Measurements from ENCODE around the gene FBXW12. TPM values are rescaled to one million over a fixed set of nuclear protein-coding genes. Genes with fewer than 3 reads are reported as not detected.

Gene FBXW12
- total RNA-seq, 2 experiments from 2014 or later, result 0.11 to 0.16 TPM

- Mint-ChIP-seq H3K9me3 (ENCODE audit: low read depth) (no peaks in the 10 kb centered on the region), H3K27me3 (peaks cover 3% of the 10 kb centered on the region), H3K4me3 (no peak overlapping the region), H3K27ac (no peak overlapping the region), H3K36me3 (ENCODE audit: low read depth) (no peaks in the 10 kb centered on the region), H3K4me1 (no peaks in the 10 kb centered on the region)
- ChIA-PET POLR2A (no interaction called here), CTCF (interaction anchor here (1.7 kb wide), 1 partner anchor 88 kb away, joined by 7 read pairs; no protein-coding TSS in a partner anchor)
- intact Hi-C loops (cut with DNase I, micrococcal nuclease), result no loop called here
- DNase-seq (no peak), ATAC-seq (no peak)
Measured at GRCh38 chr3:48347500-48347899, 24.5 kb upstream of the FBXW12 start.

DNA sequence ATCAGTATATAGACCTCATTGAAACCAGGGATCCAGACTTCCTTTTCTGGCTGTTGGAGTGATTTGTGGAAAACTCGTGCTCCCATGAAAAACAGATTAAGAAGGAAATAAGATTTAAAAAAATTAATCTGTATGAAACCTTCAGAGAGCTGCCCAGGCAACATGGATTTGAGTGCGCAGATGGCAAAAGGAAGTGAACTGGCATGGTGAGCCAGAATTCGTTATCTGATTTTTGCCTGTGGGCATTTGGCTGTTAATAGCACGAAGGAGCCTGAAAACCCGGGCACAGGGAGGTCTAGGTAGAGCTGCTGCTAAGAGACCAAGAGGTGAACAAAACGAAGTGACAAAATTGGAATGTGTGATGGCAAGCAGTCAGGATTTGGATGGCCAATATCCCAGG is 19.5 kb upstream of the FBXW12 start:
- Mint-ChIP-seq H3K27ac (no peak overlapping the region), H3K4me3 (no peak overlapping the region), H3K27me3 (peaks cover 17% of the 10 kb centered on the region), H3K4me1 (no peaks in the 10 kb centered on the region), H3K9me3 (ENCODE audit: low read depth) (no peaks in the 10 kb centered on the region), H3K36me3 (ENCODE audit: low read depth) (no peaks in the 10 kb centered on the region)
- no peak for ATAC-seq
- CTCF ChIA-PET, result interaction anchor here (0.6 to 0.7 kb wide), 2 partner anchors 67 to 119 kb away, joined by 3 read pairs; no protein-coding TSS in a partner anchor
- intact Hi-C loops (cut with DNase I, micrococcal nuclease), result no loop called here
- DNase-seq, result no peak
- POLR2A ChIA-PET, result no interaction called here

GRCh38 chr3:48353987-48354386 is 18.0 kb upstream of the FBXW12 start:
- Mint-ChIP-seq H3K27ac (no peak overlapping the region), H3K36me3 (ENCODE audit: low read depth) (no peaks in the 10 kb centered on the region), H3K27me3 (peaks cover 17% of the 10 kb centered on the region), H3K9me3 (ENCODE audit: low read depth) (no peaks in the 10 kb centered on the region), H3K4me3 (no peak overlapping the region), H3K4me1 (no peaks in the 10 kb centered on the region)
- ATAC-seq (no peak), DNase-seq (no peak)
- intact Hi-C loops (cut with DNase I, micrococcal nuclease), result no loop called here
- ChIA-PET POLR2A (no interaction called here), CTCF (no interaction called here)

GRCh38 chr3:48356419-48356818 is 15.6 kb upstream of the FBXW12 start:
- ChIA-PET POLR2A (no interaction called here), CTCF (interaction anchor here (1.4 to 1.5 kb wide), 2 partner anchors 35 to 80 kb away, joined by 3 to 4 read pairs; no protein-coding TSS in a partner anchor)
- Mint-ChIP-seq H3K9me3 (ENCODE audit: low read depth) (peaks cover 3% of the 10 kb centered on the region), H3K27ac (no peak overlapping the region), H3K4me3 (no peak overlapping the region), H3K36me3 (ENCODE audit: low read depth) (no peaks in the 10 kb centered on the region), H3K4me1 (no peaks in the 10 kb centered on the region), H3K27me3 (peaks cover 17% of the 10 kb centered on the region)
- ATAC-seq, result no peak
- intact Hi-C loops (cut with DNase I, micrococcal nuclease), result no loop called here
- no peak for DNase-seq

GRCh38 chr3:48361928-48362327 is 10.1 kb upstream of the FBXW12 start:
- Mint-ChIP-seq H3K27ac (no peak overlapping the region), H3K27me3 (no peaks in the 10 kb centered on the region), H3K9me3 (ENCODE audit: low read depth) (peaks cover 9% of the 10 kb centered on the region), H3K4me1 (no peaks in the 10 kb centered on the region), H3K36me3 (ENCODE audit: low read depth) (no peaks in the 10 kb centered on the region), H3K4me3 (no peak overlapping the region)
- ATAC-seq, result no peak
- ChIA-PET POLR2A (no interaction called here), CTCF (no interaction called here)
- DNase-seq, result no peak
- intact Hi-C loops (cut with DNase I, micrococcal nuclease), result no loop called here

- Mint-ChIP-seq H3K27ac (no peak overlapping the region), H3K4me3 (no peak overlapping the region), H3K4me1 (no peaks in the 10 kb centered on the region), H3K9me3 (ENCODE audit: low read depth) (peaks cover 9% of the 10 kb centered on the region), H3K36me3 (ENCODE audit: low read depth) (no peaks in the 10 kb centered on the region), H3K27me3 (no peaks in the 10 kb centered on the region)
- intact Hi-C loops (cut with DNase I, micrococcal nuclease), result no loop called here
- DNase-seq (no peak), ATAC-seq (no peak)
- ChIA-PET CTCF (no interaction called here), POLR2A (no interaction called here)
Measured at GRCh38 chr3:48364840-48365239, 7.2 kb upstream of the FBXW12 start.

GRCh38 chr3:48367201-48367600 is 4.8 kb upstream of the FBXW12 start:
- Mint-ChIP-seq H3K9me3 (ENCODE audit: low read depth) (peaks cover 3% of the 10 kb centered on the region), H3K27me3 (no peaks in the 10 kb centered on the region), H3K27ac (no peak overlapping the region), H3K4me3 (no peak overlapping the region), H3K4me1 (no peaks in the 10 kb centered on the region), H3K36me3 (ENCODE audit: low read depth) (no peaks in the 10 kb centered on the region)
- ChIA-PET CTCF (interaction anchor here (0.6 to 1.5 kb wide), 2 partner anchors 15 to 148 kb away, joined by 3 to 4 read pairs; no protein-coding TSS in a partner anchor), POLR2A (no interaction called here)
- no peak for DNase-seq
- no peak for ATAC-seq
- intact Hi-C loops (cut with DNase I, micrococcal nuclease), result no loop called here

DNA sequence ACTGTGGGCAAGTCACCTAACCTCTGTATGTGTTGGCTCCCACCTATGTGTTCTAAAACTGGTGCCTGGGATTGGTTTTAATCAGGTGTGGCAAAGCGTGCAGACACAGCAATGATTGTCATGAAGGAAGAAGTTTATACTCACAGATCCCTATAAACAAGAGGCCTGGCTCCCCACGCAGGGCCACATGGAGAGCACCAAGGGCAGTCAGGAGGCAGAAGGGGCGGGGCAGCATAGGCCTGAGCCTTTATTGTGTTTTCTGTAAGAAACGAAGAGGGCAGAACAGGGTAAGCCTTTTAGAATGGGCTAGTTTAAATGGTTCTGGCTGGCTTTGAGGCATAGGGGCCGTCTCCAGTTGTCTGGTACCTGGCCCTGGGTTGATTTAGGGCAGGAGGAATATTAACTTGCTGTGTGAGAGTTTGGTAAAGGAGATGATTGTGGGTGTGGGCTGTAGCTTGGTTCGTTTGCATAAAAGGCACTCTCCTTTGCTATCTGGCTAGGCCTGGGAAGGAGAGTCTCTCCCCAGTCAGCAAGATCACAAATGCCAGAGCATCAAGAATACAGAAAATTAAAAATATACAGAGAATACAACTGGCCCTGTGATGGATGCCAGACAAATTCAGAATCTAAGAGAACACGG is 2.2 kb upstream of the FBXW12 start:
- H3K36me3 Mint-ChIP-seq (ENCODE audit: low read depth), result no peaks in the 10 kb centered on the region
- no peaks in the 10 kb centered on the region for H3K27me3 Mint-ChIP-seq
- no peak overlapping the region for H3K4me3 Mint-ChIP-seq
- no peak overlapping the region for H3K27ac Mint-ChIP-seq
- intact Hi-C loops (cut with DNase I, micrococcal nuclease), result no loop called here
- POLR2A ChIA-PET, result no interaction called here
- peaks cover 1% of the 10 kb centered on the region for H3K9me3 Mint-ChIP-seq (ENCODE audit: low read depth)
- DNase-seq (no peak), ATAC-seq (no peak)
- H3K4me1 Mint-ChIP-seq, result no peaks in the 10 kb centered on the region
- CTCF ChIA-PET, result interaction anchor here (1.1 kb wide), 1 partner anchor 31 kb away, joined by 4 read pairs; no protein-coding TSS in a partner anchor

DNA sequence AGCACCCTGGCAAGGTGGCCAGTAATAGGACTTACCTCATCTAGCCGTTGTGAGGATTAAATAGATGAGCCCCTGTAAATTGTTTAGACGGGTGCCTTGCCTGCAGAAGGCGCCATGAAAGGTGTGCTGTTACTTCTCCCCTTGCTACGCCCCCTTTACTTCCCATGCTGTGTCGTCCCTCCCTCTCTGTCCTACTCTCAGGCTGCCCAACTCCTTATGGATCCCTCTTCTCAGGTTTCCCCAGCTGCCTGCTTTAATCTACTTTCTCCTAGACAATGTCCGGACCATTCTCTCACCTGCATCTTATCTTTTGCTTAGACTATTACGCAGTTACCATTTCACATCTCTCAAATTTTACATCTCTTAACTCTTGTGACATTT is 1.7 kb upstream of the FBXW12 start:
- ChIA-PET POLR2A (no interaction called here), CTCF (interaction anchor here (1.1 kb wide), 1 partner anchor 30 kb away, joined by 4 read pairs; no protein-coding TSS in a partner anchor)
- no peaks in the 10 kb centered on the region for H3K36me3 Mint-ChIP-seq (ENCODE audit: low read depth)
- H3K4me3 Mint-ChIP-seq, result no peak overlapping the region
- DNase-seq (no peak), ATAC-seq (no peak)
- H3K27ac Mint-ChIP-seq, result no peak overlapping the region
- intact Hi-C loops (cut with DNase I, micrococcal nuclease), result no loop called here
- no peaks in the 10 kb centered on the region for H3K4me1 Mint-ChIP-seq
- H3K9me3 Mint-ChIP-seq (ENCODE audit: low read depth), result no peaks in the 10 kb centered on the region
- H3K27me3 Mint-ChIP-seq, result no peaks in the 10 kb centered on the region

DNA sequence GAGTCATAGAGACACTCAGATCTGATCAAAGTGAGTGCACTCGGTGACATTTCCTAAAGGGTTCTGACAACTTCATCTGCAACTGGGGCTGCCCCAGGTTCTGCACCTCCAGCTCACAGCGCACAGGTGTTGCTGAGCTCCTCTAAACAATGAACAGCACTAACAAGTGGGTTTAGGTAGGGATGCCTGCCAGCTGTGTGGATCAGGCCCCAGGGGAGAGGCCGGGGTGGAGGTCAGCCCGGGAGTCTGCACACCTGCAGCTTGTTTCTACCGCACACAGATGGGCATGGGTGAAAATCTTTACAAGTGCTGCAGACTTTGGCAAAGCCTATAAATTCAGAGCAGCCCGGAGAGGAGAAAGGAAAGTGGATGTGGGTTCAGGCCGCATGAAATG is 355 bp downstream of the FBXW12 start:
- intact Hi-C loops (cut with DNase I, micrococcal nuclease), result no loop called here
- Mint-ChIP-seq H3K36me3 (ENCODE audit: low read depth) (no peaks in the 10 kb centered on the region), H3K4me1 (no peaks in the 10 kb centered on the region), H3K27me3 (no peaks in the 10 kb centered on the region), H3K27ac (no peak overlapping the region), H3K4me3 (no peak overlapping the region), H3K9me3 (ENCODE audit: low read depth) (no peaks in the 10 kb centered on the region)
- POLR2A ChIA-PET, result no interaction called here
- CTCF ChIA-PET, result no interaction called here
- DNase-seq, result no peak
- no peak for ATAC-seq

GRCh38 chr3:48372862-48373435 is 930 bp downstream of the FBXW12 start:
- intact Hi-C loops (cut with DNase I, micrococcal nuclease), result no loop called here
- H3K27ac Mint-ChIP-seq, result no peak overlapping the region
- H3K4me1 Mint-ChIP-seq, result no peaks in the 10 kb centered on the region
- CTCF ChIA-PET, result interaction anchor here (0.6 kb wide), 1 partner anchor 34 kb away, joined by 3 read pairs; no protein-coding TSS in a partner anchor
- H3K9me3 Mint-ChIP-seq (ENCODE audit: low read depth), result no peaks in the 10 kb centered on the region
- no peak for DNase-seq
- ATAC-seq, result no peak
- no peaks in the 10 kb centered on the region for H3K27me3 Mint-ChIP-seq
- no peak overlapping the region for H3K4me3 Mint-ChIP-seq
- POLR2A ChIA-PET, result no interaction called here
- no peaks in the 10 kb centered on the region for H3K36me3 Mint-ChIP-seq (ENCODE audit: low read depth)

DNA sequence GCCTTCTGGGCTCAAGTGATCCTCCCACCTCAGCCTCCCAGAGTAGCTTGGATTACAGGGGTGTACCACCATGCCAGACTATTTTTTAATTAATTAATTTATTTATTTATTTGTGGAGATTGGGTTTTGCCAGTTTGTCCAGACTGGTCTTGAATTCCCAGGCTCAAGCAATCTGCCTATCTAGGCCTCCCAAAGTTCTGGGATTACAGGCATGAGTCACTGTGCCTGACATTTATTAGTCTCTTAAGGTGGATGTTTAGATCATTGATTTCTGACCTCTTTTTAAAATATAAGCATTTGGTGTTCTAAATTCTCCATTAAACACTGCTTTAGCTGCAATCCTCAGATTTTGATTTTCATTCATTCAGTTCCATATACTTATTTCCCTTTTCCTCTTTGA is 15.6 kb downstream of the FBXW12 start:
- no peak overlapping the region for H3K4me3 Mint-ChIP-seq
- ChIA-PET POLR2A (no interaction called here), CTCF (interaction anchor here (1.9 to 2.2 kb wide), 2 partner anchors 13 to 49 kb away, joined by 6 to 10 read pairs; no protein-coding TSS in a partner anchor)
- H3K27me3 Mint-ChIP-seq, result peaks cover 12% of the 10 kb centered on the region
- ATAC-seq, result no peak
- intact Hi-C loops (cut with DNase I, micrococcal nuclease), result no loop called here
- H3K36me3 Mint-ChIP-seq (ENCODE audit: low read depth), result no peaks in the 10 kb centered on the region
- no peak overlapping the region for H3K27ac Mint-ChIP-seq
- no peaks in the 10 kb centered on the region for H3K9me3 Mint-ChIP-seq (ENCODE audit: low read depth)
- DNase-seq, result no peak
- H3K4me1 Mint-ChIP-seq, result no peaks in the 10 kb centered on the region

All from activated CD4-positive, alpha-beta T cell treated with anti-CD3 and anti-CD28 coated beads for 36 hours (primary cell).